ENCODE measurements around the gene SHC2. TPM values are rescaled to one million over a fixed set of nuclear protein-coding genes. Genes with fewer than 3 reads are reported as not detected.
"Not testable (repeated sequence)": the region's sequence is repeated elsewhere in the genome, so short reads cannot be mapped to it uniquely, and the experiment has no call there.

The SHC2 gene
- total RNA-seq, 2 experiments from 2014 or later: 0.36 to 0.42 TPM

DNA sequence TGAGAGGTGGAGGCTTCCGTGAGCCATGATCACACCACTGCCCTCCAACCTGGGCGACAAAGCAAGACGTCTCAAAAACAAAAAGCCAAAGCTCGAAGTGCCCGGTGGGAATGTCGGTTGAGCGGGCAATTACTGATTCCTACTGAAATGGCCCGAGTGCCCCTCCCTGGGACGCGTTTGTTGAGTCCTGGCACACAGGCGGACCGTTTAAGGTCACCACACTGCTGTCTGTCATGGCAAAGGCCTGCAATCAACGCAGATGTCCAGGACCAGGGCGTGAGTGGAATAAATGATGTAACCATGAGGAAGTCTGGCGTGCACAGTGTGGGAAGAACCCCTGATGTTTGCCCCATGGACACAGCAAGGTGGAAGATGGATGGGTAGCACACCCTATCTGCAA lies 32.7 kb downstream of the SHC2 start:
- TF ChIP-seq, protein P1, sequence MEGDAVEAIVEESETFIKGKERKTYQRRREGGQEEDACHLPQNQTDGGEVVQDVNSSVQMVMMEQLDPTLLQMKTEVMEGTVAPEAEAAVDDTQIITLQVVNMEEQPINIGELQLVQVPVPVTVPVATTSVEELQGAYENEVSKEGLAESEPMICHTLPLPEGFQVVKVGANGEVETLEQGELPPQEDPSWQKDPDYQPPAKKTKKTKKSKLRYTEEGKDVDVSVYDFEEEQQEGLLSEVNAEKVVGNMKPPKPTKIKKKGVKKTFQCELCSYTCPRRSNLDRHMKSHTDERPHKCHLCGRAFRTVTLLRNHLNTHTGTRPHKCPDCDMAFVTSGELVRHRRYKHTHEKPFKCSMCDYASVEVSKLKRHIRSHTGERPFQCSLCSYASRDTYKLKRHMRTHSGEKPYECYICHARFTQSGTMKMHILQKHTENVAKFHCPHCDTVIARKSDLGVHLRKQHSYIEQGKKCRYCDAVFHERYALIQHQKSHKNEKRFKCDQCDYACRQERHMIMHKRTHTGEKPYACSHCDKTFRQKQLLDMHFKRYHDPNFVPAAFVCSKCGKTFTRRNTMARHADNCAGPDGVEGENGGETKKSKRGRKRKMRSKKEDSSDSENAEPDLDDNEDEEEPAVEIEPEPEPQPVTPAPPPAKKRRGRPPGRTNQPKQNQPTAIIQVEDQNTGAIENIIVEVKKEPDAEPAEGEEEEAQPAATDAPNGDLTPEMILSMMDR (IDR thresholded peaks at IDR 0.05): no peak
- Mint-ChIP-seq H3K4me3 (no peak overlapping the region), H3K9me3 (no peaks in the 10 kb centered on the region), H3K27ac (no peak overlapping the region), H3K4me1 (ENCODE audit: low read depth) (no peaks in the 10 kb centered on the region), H3K27me3 (no peaks in the 10 kb centered on the region), H3K36me3 (ENCODE audit: low read depth) (no peaks in the 10 kb centered on the region)
- ChIA-PET POLR2A (no interaction called here), CTCF (no interaction called here)
- Histone ChIP-seq H3K4me3 (ENCODE audit: low read length) (no peak overlapping the region), H3K36me3 (ENCODE audit: insufficient read depth, low read length) (no peaks in the 10 kb centered on the region), H3K9me3 (ENCODE audit: control insufficient read depth in 1 of 2, insufficient read depth in 1 of 2, low read length in 2 of 2) (peaks cover 0 to 12% of the 10 kb centered on the region in 2 experiments), H3K27me3 (ENCODE audit: control insufficient read depth in 1 of 2, insufficient read depth in 2 of 2, low read length in 2 of 2) (no peaks in the 10 kb centered on the region), H3K27ac (ENCODE audit: low read depth in 1 of 2, low read length in 2 of 2) (no peak overlapping the region), H3K4me1 (ENCODE audit: insufficient read depth, low read length) (no peaks in the 10 kb centered on the region)
- DNase-seq: no peak
- ATAC-seq (ENCODE audit: poor library complexity): no peak
- intact Hi-C loops (cut with DNase I, micrococcal nuclease): no loop called here

DNA sequence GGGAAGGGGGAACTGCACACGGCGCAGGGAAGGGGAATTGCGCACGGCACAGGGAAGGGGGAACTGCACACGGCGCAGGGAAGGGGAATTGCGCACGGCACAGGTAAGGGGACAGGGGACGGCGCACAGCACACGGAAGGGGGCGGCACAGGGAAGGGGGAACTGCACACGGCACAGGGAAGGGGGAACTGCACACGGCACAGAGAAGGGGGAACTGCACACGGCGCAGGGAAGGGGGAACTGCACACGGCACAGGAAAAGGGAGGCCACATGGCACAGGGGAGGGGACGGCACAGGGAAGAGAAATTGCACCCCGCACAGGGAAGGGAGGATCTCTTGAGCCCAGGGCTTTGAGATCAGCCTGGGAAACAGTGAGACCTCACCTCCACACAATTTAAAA lies 33.2 kb downstream of the SHC2 start:
- H3K27me3 ChIP-seq (ENCODE audit: control insufficient read depth in 1 of 2, insufficient read depth in 2 of 2, low read length in 2 of 2); POLR2A ChIA-PET; intact Hi-C loops (cut with DNase I, micrococcal nuclease); H3K36me3 Mint-ChIP-seq (ENCODE audit: low read depth); H3K27ac ChIP-seq (ENCODE audit: low read depth in 1 of 2, low read length in 2 of 2); DNase-seq; H3K36me3 ChIP-seq (ENCODE audit: insufficient read depth, low read length); H3K4me1 ChIP-seq (ENCODE audit: insufficient read depth, low read length); H3K4me3 Mint-ChIP-seq; H3K9me3 Mint-ChIP-seq; CTCF ChIA-PET; H3K4me1 Mint-ChIP-seq (ENCODE audit: low read depth); H3K27me3 Mint-ChIP-seq; H3K27ac Mint-ChIP-seq; ATAC-seq (ENCODE audit: poor library complexity); H3K4me3 ChIP-seq (ENCODE audit: low read length): not testable (repeated sequence)
- peaks cover 0 to 12% of the 10 kb centered on the region in 2 experiments for H3K9me3 ChIP-seq (ENCODE audit: control insufficient read depth in 1 of 2, insufficient read depth in 1 of 2, low read length in 2 of 2)

DNA sequence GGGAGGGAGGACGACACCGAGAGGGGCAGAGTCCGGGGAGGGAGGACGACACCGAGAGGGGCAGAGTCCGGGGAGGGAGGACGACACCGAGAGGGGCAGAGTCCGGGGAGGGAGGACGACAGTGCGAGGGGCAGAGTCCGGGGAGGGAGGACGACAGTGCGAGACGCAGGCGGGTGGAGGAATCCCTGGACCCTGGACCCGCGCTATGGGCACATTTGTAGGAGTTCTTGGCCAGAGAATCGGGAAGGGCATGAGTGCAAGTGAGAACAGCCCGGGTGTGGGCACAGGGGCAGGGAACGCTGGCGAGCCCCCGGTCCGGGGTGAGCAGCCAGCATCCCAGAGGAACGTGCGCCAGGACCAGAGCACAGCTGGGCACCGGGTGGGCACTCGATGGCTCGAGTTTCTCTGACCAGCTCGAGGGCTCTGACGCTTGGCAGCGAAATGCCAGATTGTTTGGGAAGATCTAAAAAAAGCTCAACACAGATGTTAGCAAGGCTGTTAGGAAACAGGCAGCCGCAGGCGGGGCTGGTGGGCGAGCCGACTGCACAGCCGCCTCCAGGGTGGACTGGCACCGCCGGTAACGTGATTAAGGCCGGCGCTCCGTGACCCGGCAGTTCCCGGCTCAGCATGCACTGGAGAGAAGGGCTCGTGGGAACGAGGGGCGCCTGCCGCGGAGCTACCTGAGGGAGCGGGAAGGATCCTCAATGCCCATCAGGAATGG lies 33.9 kb downstream of the SHC2 start:
- intact Hi-C loops (cut with DNase I, micrococcal nuclease): no loop called here
- CTCF ChIA-PET: no interaction called here
- peaks cover 0 to 12% of the 10 kb centered on the region in 2 experiments for H3K9me3 ChIP-seq (ENCODE audit: control insufficient read depth in 1 of 2, insufficient read depth in 1 of 2, low read length in 2 of 2)
- Mint-ChIP-seq H3K27ac (no peak overlapping the region), H3K27me3 (no peaks in the 10 kb centered on the region), H3K9me3 (no peaks in the 10 kb centered on the region), H3K36me3 (ENCODE audit: low read depth) (no peaks in the 10 kb centered on the region), H3K4me1 (ENCODE audit: low read depth) (no peaks in the 10 kb centered on the region), H3K4me3 (no peak overlapping the region)
- ATAC-seq (ENCODE audit: poor library complexity) (no peak), DNase-seq (no peak)
- H3K4me1 ChIP-seq (ENCODE audit: insufficient read depth, low read length): no peaks in the 10 kb centered on the region
- POLR2A ChIA-PET: no interaction called here
- no peaks in the 10 kb centered on the region for H3K36me3 ChIP-seq (ENCODE audit: insufficient read depth, low read length)
- TF ChIP-seq, protein P1 (IDR thresholded peaks at IDR 0.05): no peak
- H3K4me3 ChIP-seq (ENCODE audit: low read length): no peak overlapping the region
- no peak overlapping the region for H3K27ac ChIP-seq (ENCODE audit: low read depth in 1 of 2, low read length in 2 of 2)
- H3K27me3 ChIP-seq (ENCODE audit: control insufficient read depth in 1 of 2, insufficient read depth in 2 of 2, low read length in 2 of 2): no peaks in the 10 kb centered on the region

DNA sequence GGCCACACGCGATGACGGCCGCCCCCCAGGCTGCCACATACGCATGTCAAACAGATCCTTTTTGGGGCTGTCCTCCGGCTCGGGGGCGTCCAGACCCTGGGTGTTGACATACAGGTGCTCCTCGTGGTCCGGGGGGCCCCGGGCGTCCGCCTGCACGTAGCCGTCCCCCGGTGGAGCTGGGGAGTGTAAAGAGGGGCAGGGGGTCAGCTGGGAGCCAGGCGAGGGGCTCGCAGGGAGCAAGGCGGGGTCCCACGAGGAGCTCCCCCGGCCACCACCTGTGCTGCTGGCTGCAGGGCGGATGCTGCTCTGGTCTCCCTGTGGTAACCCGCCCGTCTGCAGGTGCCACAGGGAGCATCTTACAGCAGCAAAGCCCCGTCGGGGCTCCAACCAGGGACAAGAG lies 35.8 kb downstream of the SHC2 start:
- no peak overlapping the region for H3K4me3 Mint-ChIP-seq
- no peak for DNase-seq
- Histone ChIP-seq H3K27me3 (ENCODE audit: control insufficient read depth in 1 of 2, insufficient read depth in 2 of 2, low read length in 2 of 2) (peaks cover 0 to 2% of the 10 kb centered on the region in 2 experiments), H3K4me3 (ENCODE audit: low read length) (no peak overlapping the region), H3K27ac (ENCODE audit: low read depth in 1 of 2, low read length in 2 of 2) (no peak overlapping the region), H3K36me3 (ENCODE audit: insufficient read depth, low read length) (no peaks in the 10 kb centered on the region), H3K9me3 (ENCODE audit: control insufficient read depth in 1 of 2, insufficient read depth in 1 of 2, low read length in 2 of 2) (peaks cover 0 to 7% of the 10 kb centered on the region in 2 experiments), H3K4me1 (ENCODE audit: insufficient read depth, low read length) (no peaks in the 10 kb centered on the region)
- no peaks in the 10 kb centered on the region for H3K27me3 Mint-ChIP-seq
- ATAC-seq (ENCODE audit: poor library complexity): no peak
- ChIA-PET CTCF (no interaction called here), POLR2A (no interaction called here)
- intact Hi-C loops (cut with DNase I, micrococcal nuclease): no loop called here
- TF ChIP-seq, protein P1 (IDR thresholded peaks at IDR 0.05): no peak
- H3K27ac Mint-ChIP-seq: no peak overlapping the region
- no peaks in the 10 kb centered on the region for H3K9me3 Mint-ChIP-seq
- no peaks in the 10 kb centered on the region for H3K36me3 Mint-ChIP-seq (ENCODE audit: low read depth)
- H3K4me1 Mint-ChIP-seq (ENCODE audit: low read depth): no peaks in the 10 kb centered on the region

All from CD4-positive, alpha-beta T cell (primary cell).